ENCODE data around the gene DDX31. TPM values are rescaled to one million over a fixed set of nuclear protein-coding genes. Genes with fewer than 3 reads are reported as not detected.

DDX31 gene
- total and polyA plus RNA-seq, 2 donors = 6.7 to 11.9 TPM

DNA sequence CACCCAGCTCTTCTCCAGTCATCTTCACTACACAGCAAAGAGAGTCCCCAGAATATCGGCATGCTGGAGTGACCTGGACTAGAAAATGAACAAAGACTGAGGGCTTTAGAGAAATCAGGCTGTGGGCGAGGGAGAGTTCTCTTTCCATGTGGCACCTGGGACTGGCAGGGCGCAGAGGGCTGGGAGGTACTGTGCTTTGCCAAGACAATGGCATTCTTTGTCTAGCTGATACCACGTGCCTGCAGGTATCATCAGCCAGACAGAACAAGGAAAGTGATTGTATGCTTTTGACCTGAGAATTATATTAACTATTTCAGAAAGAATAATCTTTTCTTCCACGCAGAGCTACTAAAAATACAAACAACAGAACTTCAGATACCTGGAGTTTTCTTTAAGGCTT, 30.5 kb downstream of the DDX31 start:
- H3K36me3 ChIP-seq (ENCODE audit: insufficient read depth) = peaks cover 6% of the 10 kb centered on the region
- no peak for DNase-seq (ENCODE audit: extremely low spot score)
- H3K27ac ChIP-seq (ENCODE audit: low read depth) = no peak overlapping the region
- no peak overlapping the region for H3K4me3 ChIP-seq (ENCODE audit: low read depth, low read length)
- no peaks in the 10 kb centered on the region for H3K4me1 ChIP-seq (ENCODE audit: insufficient read depth)
- 91% methylated on average over 5 of the region's 5 CpGs for WGBS

DNA sequence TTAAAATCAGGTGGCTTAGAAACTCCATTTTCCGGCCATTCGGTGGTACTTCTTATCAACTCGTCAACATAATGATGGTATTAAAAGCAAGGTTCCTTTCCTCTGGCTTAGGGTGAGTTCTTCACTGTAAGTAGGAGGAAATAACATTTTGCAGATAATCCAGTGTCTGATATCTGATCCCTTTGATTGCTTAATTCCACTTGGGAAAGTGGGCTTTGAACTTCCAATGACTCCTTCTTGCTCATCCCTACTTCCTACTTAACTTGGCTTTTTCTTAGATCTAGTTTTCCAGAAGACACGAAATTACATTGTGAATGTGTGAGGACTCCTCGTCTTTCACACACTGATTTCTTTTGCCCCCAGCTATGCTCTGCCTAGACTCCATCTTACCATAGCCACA, 31.5 kb downstream of the DDX31 start:
- peaks cover 6% of the 10 kb centered on the region for H3K36me3 ChIP-seq (ENCODE audit: insufficient read depth)
- H3K4me1 ChIP-seq (ENCODE audit: insufficient read depth) = no peaks in the 10 kb centered on the region
- H3K27ac ChIP-seq (ENCODE audit: low read depth) = no peak overlapping the region
- WGBS = 77% methylated on average over 5 of the region's 5 CpGs
- no peak for DNase-seq (ENCODE audit: extremely low spot score)
- no peak overlapping the region for H3K4me3 ChIP-seq (ENCODE audit: low read depth, low read length)

DNA sequence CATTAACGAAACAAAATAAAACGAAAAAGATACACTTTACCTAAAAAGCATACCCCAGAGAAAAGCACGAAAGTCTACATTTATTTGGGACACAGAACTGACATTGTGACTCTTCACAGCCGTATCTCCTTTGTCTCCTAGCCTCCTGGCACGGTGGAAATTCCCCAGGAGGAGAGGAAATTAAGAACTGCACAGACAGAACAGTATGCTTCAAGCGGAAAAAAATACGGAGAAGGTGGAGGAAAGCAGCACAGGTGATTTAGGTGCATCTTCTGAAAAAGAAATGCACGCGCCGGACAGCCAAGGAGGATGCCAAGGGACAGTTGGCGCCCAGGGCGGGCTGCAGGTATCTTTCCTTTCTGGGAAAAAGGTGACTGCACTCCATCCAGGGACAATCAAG, 32.0 kb downstream of the DDX31 start:
- Histone ChIP-seq H3K36me3 (ENCODE audit: insufficient read depth) (peaks cover 6% of the 10 kb centered on the region), H3K4me3 (ENCODE audit: low read depth, low read length) (no peak overlapping the region), H3K4me1 (ENCODE audit: insufficient read depth) (no peaks in the 10 kb centered on the region), H3K27ac (ENCODE audit: low read depth) (no peak overlapping the region)
- no peak for DNase-seq (ENCODE audit: extremely low spot score)
- 92% methylated on average over 12 of the region's 12 CpGs for WGBS

DNA sequence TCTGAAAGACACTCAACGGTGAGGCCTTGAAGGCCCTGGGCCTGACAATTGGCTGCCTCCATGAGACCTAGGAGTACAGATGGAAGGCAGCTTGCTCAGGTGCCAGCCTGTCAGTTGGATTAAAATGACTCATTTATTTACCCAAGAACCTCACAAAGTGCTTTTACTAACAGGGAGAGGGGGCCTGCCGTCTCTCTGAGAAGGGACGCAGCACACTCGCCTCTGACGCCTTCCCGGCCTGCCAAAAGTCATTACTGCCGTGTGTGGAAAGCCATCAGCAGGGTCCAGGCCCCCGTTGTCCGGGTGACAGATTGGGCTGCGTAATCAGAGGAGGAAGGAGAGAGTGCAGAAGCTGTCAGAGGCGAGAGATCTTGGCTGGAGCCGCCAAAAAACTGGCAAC, 32.4 kb downstream of the DDX31 start:
- Histone ChIP-seq H3K36me3 (ENCODE audit: insufficient read depth) (peaks cover 6% of the 10 kb centered on the region), H3K4me1 (ENCODE audit: insufficient read depth) (no peaks in the 10 kb centered on the region), H3K4me3 (ENCODE audit: low read depth, low read length) (no peak overlapping the region), H3K27ac (ENCODE audit: low read depth) (no peak overlapping the region)
- WGBS = 71% methylated on average over 12 of the region's 12 CpGs
- DNase-seq (ENCODE audit: extremely low spot score) = no peak

DNA sequence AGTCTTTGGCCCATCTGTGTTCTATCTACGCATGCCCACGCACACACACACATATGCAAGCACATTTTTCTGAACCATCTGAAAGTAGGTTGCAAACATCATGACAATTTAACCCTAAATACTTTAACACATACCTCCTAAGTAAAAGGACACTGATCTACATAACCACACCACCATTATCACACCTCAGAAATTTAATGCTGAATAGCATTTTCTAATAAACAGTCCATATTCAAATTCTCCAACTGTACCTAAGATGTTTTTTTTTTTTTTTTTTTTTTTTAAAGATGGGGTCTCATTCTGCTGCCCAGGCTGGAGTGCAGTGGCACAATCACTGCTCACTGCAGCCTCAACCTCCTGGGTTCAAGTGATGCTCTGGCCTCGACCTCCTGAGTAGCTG, 35.5 kb downstream of the DDX31 start:
- 95% methylated on average over 3 of the region's 3 CpGs for WGBS
- H3K4me1 ChIP-seq (ENCODE audit: insufficient read depth) = no peaks in the 10 kb centered on the region
- H3K27ac ChIP-seq (ENCODE audit: low read depth) = no peak overlapping the region
- no peak overlapping the region for H3K4me3 ChIP-seq (ENCODE audit: low read depth, low read length)
- no peak for DNase-seq (ENCODE audit: extremely low spot score)
- peaks cover 2% of the 10 kb centered on the region for H3K36me3 ChIP-seq (ENCODE audit: insufficient read depth)

GRCh38 chr9:132632413-132633129, 37.2 kb downstream of the DDX31 start:
- Histone ChIP-seq H3K4me3 (ENCODE audit: low read depth, low read length) (no peak overlapping the region), H3K27ac (ENCODE audit: low read depth) (no peak overlapping the region), H3K36me3 (ENCODE audit: insufficient read depth) (no peaks in the 10 kb centered on the region), H3K4me1 (ENCODE audit: insufficient read depth) (no peaks in the 10 kb centered on the region)
- no peak for DNase-seq (ENCODE audit: extremely low spot score)
- WGBS = 93% methylated on average over 7 of the region's 7 CpGs

GRCh38 chr9:132631685-132632084, 38.1 kb downstream of the DDX31 start:
- WGBS = 81% methylated on average over 7 of the region's 7 CpGs
- Histone ChIP-seq H3K36me3 (ENCODE audit: insufficient read depth) (no peaks in the 10 kb centered on the region), H3K4me3 (ENCODE audit: low read depth, low read length) (no peak overlapping the region), H3K4me1 (ENCODE audit: insufficient read depth) (no peaks in the 10 kb centered on the region), H3K27ac (ENCODE audit: low read depth) (no peak overlapping the region)
- DNase-seq (ENCODE audit: extremely low spot score) = no peak

DNA sequence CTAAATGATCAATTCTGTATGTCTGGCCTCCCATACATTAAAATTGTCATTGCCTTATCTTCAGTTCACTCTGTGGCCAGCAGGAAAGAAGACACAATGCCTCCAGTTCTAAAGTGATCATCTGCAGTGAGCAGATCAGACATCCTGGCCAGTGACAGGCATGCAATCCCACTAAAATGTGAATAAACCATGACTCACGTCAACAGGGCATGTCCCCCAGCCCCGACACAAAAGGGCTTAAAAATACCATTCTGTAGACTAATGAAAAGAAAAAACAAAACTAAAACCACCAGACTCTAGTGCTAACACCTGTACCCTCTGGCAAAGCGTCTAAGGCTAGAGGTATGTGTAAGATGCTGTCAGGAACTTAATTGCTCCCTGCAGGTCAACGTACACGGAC, 38.5 kb downstream of the DDX31 start:
- Histone ChIP-seq H3K27ac (ENCODE audit: low read depth) (no peak overlapping the region), H3K4me3 (ENCODE audit: low read depth, low read length) (no peak overlapping the region), H3K4me1 (ENCODE audit: insufficient read depth) (no peaks in the 10 kb centered on the region), H3K36me3 (ENCODE audit: insufficient read depth) (no peaks in the 10 kb centered on the region)
- 89% methylated on average over 5 of the region's 5 CpGs for WGBS
- no peak for DNase-seq (ENCODE audit: extremely low spot score)

- Histone ChIP-seq H3K27ac (ENCODE audit: low read depth) (no peak overlapping the region), H3K36me3 (ENCODE audit: insufficient read depth) (no peaks in the 10 kb centered on the region), H3K4me1 (ENCODE audit: insufficient read depth) (no peaks in the 10 kb centered on the region), H3K4me3 (ENCODE audit: low read depth, low read length) (no peak overlapping the region)
- DNase-seq (ENCODE audit: extremely low spot score) = no peak
- WGBS = 86% methylated on average over 3 of the region's 3 CpGs
Measured at GRCh38 chr9:132630811-132631210, 39.0 kb downstream of the DDX31 start.

DNA sequence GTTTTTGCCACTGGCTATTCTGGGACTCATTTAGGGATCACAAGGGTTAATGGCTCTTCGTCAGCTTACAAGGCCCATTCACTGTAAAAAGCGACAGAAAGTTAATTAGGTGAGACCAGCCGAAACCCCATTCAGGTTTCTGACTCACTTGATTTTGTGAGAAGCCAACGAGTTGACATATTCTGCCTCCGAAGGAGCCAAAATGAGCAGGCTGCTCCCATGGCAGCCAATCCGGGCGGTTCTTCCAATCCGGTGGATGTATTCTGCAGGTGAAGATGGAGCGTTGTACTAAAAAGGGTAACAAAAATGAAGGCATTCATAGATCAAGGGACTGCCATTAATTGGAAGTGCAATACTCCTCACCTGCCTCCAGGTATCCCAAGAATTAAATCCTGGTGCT, 39.7 kb downstream of the DDX31 start:
- no peaks in the 10 kb centered on the region for H3K4me1 ChIP-seq (ENCODE audit: insufficient read depth)
- no peaks in the 10 kb centered on the region for H3K36me3 ChIP-seq (ENCODE audit: insufficient read depth)
- no peak overlapping the region for H3K4me3 ChIP-seq (ENCODE audit: low read depth, low read length)
- no peak for DNase-seq (ENCODE audit: extremely low spot score)
- no peak overlapping the region for H3K27ac ChIP-seq (ENCODE audit: low read depth)
- 88% methylated on average over 9 of the region's 9 CpGs for WGBS

DNA sequence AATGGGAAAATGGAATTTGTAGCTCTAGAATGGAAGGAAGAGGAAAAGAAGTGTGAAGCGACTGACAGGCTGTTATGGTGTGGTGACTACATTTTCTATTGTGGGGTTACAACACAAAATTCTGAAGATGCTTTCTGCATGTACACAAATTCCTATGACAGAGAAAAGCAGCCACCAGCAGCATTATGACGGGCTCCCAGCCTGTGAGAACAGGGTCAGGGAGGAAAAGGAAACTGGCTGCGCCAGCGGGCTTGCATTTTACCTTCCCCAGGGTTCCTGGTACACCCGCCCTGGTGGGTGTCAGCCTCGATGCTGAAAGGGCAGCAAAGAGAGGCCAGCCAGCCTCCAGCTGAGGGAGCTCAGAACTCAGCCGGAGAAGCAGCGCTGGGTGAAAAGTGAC, 41.0 kb downstream of the DDX31 start:
- Histone ChIP-seq H3K4me3 (ENCODE audit: low read depth, low read length) (no peak overlapping the region), H3K36me3 (ENCODE audit: insufficient read depth) (no peaks in the 10 kb centered on the region), H3K27ac (ENCODE audit: low read depth) (no peak overlapping the region), H3K4me1 (ENCODE audit: insufficient read depth) (no peaks in the 10 kb centered on the region)
- no peak for DNase-seq (ENCODE audit: extremely low spot score)
- WGBS = 93% methylated on average over 8 of the region's 8 CpGs

DNA sequence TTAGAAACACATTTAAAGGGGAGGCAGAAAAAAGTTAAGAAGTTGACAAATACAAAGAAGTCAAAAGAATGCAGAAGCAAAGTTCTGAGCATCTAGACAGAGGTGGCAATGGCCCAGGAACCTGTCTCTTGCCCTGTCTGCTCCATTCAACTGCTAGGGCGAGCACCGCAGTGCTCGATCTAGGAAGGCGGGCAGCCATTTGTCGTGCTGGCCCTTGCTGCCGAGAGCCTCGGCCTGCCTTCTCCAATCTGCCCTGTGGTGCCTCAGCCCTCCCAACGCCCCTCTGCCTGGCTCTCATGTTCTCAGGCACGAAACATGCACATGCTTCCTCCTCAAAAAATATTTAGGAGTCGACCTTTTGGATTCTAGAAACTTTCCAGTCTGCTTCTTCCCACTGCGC, 42.2 kb downstream of the DDX31 start:
- DNase-seq (ENCODE audit: extremely low spot score) = no peak
- H3K27ac ChIP-seq (ENCODE audit: low read depth) = no peak overlapping the region
- no peaks in the 10 kb centered on the region for H3K4me1 ChIP-seq (ENCODE audit: insufficient read depth)
- H3K36me3 ChIP-seq (ENCODE audit: insufficient read depth) = no peaks in the 10 kb centered on the region
- no peak overlapping the region for H3K4me3 ChIP-seq (ENCODE audit: low read depth, low read length)
- WGBS = 89% methylated on average over 11 of the region's 11 CpGs

DNA sequence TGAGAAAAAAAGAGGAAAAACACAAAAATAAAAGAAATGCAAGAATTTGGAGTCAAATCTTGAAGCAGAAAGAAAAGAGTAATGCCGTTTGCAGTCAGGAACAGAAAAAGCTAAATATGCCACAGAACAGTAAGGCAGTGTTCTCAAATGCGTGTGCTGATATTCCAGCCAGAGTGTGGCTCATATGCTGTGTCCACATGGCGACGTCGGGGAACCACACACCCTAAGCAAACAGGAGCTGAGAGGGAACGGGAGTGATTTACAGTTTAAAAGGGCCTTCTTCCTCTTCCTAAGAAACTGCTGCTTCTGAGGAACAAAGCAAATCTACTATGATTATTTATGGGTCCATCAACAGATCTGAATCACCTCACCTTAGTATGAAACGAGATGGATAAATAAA, 42.7 kb downstream of the DDX31 start:
- DNase-seq (ENCODE audit: extremely low spot score) = no peak
- peaks cover 2% of the 10 kb centered on the region for H3K36me3 ChIP-seq (ENCODE audit: insufficient read depth)
- no peak overlapping the region for H3K27ac ChIP-seq (ENCODE audit: low read depth)
- H3K4me1 ChIP-seq (ENCODE audit: insufficient read depth) = no peaks in the 10 kb centered on the region
- no peak overlapping the region for H3K4me3 ChIP-seq (ENCODE audit: low read depth, low read length)
- WGBS = 76% methylated on average over 7 of the region's 7 CpGs

GRCh38 chr9:132626285-132626684, 43.5 kb downstream of the DDX31 start:
- 90% methylated on average over 5 of the region's 5 CpGs for WGBS

DNA sequence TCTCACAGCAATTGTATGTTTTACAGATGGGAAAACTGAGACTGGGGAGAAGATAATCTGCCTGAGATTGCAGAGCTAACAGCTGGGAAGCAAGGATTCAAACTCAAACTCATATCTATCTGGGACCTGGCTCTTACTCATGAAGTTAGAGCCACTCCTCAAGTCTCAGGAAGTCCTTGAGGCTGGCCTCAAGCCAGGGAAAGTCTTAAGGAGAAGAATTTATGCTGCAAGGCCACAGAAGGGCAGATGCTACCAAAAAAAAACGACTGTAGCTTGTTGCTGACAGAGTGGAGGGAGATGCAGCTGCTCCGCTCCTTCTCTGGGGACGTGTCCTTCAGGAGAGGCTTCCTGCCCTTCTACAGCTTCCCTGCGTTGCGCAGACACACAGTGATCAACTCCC, 47.6 kb downstream of the DDX31 start:
- no peaks in the 10 kb centered on the region for H3K4me1 ChIP-seq (ENCODE audit: insufficient read depth)
- no peak overlapping the region for H3K27ac ChIP-seq (ENCODE audit: low read depth)
- H3K4me3 ChIP-seq (ENCODE audit: low read depth, low read length) = no peak overlapping the region
- H3K36me3 ChIP-seq (ENCODE audit: insufficient read depth) = peaks cover 2% of the 10 kb centered on the region
- no peak for DNase-seq (ENCODE audit: extremely low spot score)
- 60% methylated on average over 5 of the region's 5 CpGs for WGBS

More at GRCh38 chr9:132626285-132626684, 43.5 kb downstream of the DDX31 start:
- no peak for DNase-seq (ENCODE audit: extremely low spot score)
- H3K4me3 ChIP-seq (ENCODE audit: low read depth, low read length) = no peak overlapping the region
- H3K36me3 ChIP-seq (ENCODE audit: insufficient read depth) = peaks cover 2% of the 10 kb centered on the region
- H3K27ac ChIP-seq (ENCODE audit: low read depth) = no peak overlapping the region
- H3K4me1 ChIP-seq (ENCODE audit: insufficient read depth) = no peaks in the 10 kb centered on the region
